ENCODE results near the gene CCDC61.

Gene CCDC61

DNA sequence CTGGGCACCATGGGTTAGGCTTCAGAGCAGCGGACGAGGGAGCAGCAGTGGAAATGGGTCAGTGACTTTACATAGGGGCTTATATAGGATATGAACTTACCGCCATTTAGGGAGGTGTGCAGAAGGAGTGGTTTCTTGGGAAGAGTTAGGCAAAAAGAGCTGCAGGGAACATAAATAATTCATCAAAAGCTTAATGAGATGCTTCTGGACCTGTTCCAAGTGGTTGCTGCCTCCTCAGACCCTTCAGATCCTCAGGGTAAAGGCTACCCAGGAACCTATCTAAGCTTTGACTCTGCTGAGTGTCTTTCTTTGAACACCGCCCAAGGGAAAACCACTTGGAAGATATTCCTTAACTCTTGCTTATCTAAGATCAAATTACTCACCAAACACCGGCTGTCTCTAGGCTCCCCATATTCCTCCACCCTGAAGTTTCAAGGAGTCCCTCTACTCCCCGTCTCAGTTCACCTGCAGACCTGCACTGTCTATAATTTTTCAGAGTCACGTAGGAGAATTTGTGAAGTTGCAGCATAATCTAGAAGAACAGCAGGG, 45.8 kb downstream of the CCDC61 start, which contains the start of gene IGFL4:
IGFL4 (minus strand) TSS at position 51 of the 549 bp plus-strand sequence; CDS start at position 11, 40 bp downstream.
- no peak for DNase-seq

DNA sequence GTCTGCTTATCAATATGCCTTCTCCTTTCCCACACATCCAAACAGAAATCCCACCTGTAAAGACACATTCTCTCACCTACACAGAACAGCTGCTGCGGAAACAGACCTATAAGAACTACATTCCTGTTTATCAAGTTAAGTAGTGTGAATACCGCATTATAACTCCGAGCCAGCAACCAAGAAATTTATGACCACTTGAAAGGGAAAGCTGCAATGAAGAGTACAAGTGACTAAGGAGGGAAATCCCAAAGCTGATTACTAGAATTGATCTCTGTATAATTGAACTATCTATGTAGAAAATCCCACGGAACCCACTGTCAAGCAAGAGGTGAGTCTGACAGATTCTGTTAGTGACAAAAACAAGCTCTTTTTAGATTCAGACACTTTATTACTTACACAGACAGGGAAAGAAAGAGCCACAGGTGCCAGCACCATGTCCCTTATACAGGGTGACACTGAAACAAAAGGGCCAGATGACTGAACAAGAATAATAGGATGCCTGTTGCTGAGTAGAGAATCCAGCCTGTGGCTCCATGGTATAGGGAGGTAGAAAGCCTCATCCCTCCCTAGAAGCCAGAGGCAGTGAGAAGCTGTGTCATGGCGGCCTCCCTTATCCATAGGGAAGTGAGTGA, 47.1 kb downstream of the CCDC61 start:
- DNase-seq, result no peak

DNA sequence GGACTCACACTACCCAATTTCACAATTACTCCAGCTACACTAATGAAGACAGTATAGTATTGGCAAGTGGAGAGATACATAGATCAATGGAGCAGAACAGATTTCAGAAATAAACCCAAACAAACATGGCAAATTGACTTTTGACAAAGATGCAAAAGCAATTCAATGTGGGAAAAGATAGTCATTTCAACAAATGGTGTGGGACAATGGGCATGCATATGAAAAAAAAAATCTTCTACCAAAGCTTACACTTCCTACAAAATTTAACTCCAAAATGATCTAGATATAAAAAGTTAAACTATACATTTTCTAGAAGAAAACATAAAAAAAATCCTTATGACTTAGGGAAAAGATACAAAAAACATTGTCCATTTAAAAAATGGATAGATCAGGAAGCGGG, 48.3 kb downstream of the CCDC61 start:
- DNase-seq, result no peak

DNA sequence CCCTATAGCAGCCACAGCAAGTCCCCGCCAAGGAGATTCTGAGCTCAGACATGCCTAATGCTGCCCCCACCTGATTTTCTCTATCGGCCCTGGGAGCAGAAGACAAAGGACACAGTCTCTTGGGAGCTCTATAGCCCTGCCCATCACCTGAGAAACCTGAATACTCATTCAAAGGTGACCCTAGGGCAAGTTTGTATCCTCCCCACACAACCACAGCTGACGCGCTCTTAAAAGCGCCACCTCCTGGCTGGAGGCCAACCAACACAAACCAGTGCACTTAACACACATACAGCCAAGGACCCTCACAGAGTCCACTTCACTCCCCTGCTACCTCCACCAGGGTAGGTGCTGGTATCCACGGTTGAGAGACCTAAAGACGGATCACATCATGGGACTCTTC, 54.3 kb downstream of the CCDC61 start:
- DNase-seq, result peak in 1 of 4 experiments; percentile 18

DNA sequence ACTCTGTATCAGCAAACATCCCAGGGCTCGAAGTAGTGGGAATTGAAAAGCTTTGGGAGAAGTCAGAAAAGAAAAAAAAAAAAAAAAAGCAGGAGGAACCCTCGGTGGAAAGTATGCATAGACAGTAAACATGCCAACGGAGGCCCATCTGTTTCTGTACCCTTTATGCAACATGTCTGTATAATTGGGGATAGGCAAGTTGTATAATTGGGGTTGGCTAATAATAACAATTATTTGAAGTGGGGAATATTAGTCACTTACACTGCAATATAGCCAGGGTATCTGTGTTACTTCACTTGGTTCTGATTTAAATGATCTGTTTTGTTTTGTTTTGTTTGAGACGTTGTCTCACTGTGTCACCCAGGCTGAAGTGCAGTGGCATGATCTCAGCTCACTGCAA, 57.6 kb downstream of the CCDC61 start:
- DNase-seq, result no peak

DNA sequence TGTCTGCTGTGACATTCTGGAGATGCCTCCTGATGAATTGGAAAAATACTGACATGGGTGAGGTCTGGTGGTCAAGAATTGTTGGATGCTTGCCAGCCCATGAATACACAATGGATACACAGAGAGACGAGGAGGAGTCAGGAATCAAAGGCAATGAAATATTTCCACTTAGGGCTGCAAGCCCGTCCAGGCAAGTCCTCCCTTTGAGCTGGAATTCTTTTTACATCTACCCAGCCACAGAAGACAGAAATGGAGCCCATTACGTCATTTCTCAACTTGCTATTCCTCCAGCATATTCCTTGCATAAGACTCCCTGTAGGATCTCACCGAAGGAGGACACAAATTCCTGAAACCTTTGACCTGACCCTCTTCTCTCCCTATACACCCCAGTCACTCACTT, 61.3 kb downstream of the CCDC61 start:
- no peak for DNase-seq

DNA sequence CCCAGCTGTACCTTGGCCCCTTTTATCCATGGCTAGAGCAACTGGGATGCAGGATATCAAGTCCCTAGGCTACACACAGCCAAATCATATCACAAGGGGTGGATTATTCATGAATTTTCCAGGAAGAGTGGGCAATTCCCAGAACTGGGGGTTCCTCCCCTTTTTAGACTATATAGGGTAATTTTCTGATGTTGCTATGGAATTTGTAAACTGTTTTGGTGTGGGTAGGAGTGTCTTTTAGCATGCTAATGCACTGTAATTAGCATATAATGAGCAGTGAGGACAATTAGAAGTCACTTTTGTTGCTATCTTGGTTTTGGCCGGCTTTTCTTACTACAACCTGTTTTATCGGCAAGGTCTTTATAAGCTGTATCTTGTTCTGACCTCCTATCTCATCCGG, 63.5 kb downstream of the CCDC61 start:
- no peak for DNase-seq

DNA sequence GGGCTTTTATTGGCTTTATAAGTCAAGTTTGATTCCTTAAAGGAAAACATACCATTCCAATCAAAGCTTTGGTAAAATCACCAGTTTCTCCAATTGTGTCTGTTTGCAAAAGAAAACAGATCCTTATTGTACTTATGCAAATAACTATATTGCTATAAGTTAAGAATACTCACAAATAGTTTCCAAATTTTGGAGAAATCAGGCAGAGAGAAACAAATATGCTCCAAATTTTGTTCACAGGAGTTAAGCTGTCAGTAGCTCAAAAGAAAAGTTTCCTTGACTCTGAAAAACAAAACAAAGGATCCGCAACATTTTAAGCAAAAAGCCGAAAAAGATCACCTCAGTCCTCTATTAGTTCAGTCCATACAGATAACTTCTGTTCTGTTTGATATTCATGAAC, 64.7 kb downstream of the CCDC61 start:
- no peak for DNase-seq

DNA sequence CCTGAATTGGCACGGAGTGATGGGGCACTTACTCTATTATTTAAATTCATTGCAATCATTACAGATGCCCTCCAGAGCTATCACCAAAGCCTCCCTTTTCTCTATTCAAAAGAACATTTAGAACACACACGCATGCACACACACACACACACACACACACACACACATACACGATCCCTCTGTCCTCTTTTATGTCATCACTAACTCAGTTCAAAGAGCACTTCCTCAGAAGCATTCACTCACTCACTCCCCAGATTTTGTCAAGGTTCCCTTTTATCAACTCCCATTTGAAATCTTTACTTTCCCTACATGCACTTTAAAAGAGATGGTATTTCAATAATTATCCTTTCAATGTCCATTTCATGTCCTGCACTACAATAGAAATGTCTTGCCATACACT, 67.9 kb downstream of the CCDC61 start:
- DNase-seq, result peak in 3 of 4 experiments; percentile 13 to 37 (median 22)

DNA sequence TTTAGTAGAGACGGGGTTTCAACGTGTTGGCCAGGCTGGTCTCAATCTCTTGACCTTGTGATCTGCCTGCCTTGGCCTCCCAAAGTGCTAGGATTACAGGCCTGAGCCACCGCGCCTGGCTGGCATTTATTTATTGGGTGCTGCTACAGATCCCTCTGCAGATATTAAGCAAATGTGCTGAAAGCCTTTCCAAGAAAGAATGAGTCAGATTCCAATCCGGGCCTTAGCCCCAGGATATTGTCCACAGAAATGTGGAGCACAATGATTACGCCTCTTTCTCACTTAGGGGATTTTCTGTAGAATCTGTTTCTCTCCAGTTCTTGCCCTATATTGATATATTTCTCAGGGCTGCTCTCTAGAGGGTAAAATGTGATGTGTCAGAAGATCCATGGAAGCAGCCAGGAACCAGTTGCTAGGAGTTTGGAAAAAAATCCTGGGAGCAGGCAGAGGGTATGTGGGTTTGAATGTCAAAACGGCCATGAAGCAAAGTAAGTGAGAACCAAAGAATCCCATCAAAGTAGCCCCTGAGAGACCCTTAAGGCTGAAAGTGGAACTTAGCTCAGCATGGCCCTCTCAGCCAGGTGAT, 70.3 kb downstream of the CCDC61 start:
- DNase-seq, result no peak

DNA sequence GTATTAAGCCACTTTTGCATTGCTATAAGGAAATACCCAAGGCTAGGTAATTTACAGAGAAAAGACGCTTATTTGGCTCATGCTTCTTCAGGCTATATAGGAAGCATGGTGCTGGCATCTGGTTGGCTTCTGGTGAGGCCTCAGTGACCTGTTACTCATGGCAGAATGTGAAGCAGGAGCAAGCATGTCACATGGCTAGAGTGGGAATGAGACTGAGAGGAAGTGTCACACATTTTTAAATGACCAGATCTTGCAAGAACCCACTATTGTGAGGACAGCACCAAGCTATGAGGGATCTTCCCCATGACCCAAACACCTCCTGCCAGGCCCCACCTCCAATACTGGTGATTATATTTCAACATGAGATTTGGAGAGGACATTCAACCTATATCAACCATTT, 71.2 kb downstream of the CCDC61 start:
- DNase-seq, result peak; percentile 26 to 54 (median 41)

DNA sequence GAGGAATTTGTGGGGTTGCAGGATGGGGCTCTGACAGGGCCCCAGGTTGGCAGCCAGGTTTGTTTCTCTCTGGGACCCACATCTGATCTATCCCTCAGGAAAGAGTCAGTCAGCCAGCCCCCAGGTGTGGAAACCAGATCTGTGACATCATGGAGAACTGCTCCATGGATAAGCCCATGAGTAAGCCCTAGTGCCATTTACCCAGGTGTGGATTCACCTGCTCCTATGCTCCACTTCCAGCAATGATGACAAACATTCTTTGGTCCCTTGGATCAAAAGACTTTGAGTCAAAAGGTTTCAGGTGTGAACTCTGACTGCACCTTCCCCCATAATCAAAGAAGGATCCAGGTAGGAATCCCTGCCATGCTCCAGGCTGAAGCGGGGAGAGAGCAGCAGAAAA, 72.4 kb downstream of the CCDC61 start:
- no peak for DNase-seq

All from suppressor macrophage (primary cell).